GM18868 (cell line): ENCODE data around the gene C2CD2.

Experiments
- ATAC-seq: cut with Tn5 transposase; IDR thresholded peaks from one replicate; pipeline ENCODE4 v1.9.1; 2021; ENCODE audit warnings: mild to moderate bottlenecking, moderate library complexity; ENCODE audit not compliant: unreplicated experiment

Gene C2CD2

GRCh38 chr21:41890355-41890754, 63.5 kb downstream of the C2CD2 start:
- ATAC-seq, result no peak

DNA sequence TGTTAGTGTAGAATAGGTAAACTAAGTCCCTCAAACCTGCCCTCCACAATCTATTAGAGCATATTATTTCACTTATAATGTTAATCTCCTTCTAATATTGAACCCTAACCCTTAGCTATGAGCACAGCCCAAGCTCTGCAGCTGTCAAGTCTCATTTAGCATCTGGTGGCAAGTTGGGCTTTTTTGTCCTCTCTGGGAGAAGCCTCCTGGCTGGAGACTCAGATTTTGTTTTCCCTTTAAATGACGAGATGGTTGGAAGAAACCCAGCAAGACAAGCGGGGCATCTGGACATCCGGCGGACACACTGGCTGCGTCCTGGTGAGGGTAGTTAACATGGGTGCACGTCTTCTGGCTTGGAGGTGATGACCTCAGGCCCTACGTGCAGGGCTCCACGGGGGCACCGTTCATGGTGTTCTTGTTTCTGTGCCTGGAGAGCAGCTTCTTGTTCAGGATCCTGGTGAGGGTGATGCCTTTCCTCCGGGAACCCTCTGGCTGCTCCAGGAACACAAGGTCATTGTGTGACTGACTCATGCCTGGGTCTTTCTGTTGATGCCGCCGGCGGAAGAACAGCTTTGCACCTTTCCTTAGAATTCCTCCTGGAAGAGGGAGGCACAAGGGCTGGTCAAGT, 65.0 kb downstream of the C2CD2 start:
- ATAC-seq, result no peak

GRCh38 chr21:41887667-41888066, 66.2 kb downstream of the C2CD2 start:
- ATAC-seq, result no peak

GRCh38 chr21:41886328-41886727, 67.5 kb downstream of the C2CD2 start:
- ATAC-seq, result no peak

DNA sequence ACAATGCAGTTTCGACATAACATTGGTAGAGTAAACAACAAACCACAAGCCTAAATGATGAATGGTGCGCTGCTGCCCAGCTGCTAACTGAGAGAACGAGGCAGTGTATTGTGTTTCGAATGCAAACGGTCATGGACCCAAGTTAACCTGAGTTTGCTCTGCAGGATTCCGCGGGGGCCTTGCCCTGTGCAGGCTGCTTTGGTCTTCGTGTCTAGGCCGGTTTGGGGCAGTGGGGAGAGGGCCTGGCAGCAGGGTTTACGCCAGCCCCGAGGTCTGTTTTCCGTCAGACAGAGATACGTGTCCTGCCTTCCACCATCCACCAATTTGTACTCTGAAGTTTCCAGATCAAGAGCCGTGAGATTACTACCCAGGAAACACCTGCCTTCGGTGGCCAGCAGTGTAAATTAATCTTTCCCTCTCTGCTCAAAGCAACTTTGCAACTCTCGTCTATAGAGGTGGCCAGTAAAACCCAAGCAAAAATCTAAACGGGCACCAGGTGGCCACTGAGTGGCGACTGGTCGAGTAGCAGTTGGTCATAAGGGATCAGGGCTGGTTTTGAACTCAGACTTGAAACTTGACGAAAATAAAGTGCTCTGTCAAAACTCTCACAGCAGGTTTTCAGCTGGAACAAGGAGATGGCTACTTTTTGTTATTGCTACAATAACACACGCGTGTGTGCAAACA, 68.3 kb downstream of the C2CD2 start:
- ATAC-seq, result no peak

DNA sequence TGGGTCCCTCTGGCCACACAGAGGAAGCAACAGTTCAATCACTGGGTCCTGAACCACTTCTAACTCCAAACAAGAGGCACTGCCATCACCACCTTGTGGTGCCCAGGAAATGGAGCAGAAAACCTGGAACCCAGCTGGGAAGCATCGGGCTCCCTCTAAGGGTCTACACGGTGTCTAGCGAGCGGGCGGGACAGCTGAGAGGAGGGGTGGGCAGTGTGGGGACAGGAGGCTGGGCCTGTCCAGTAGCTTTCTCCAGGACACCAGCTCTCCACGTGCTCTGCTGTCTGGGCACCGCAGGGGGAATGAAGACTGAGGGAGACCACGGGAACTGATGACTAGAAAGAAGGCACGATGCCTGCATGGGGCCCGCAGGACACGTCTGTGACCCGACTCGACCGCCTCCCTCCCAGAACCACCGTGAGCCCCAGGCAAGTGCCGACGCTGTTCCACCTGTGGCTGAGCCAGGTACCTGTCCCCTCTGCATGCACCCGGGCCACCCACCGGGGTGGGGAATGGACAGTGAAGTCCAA, 69.3 kb downstream of the C2CD2 start:
- no peak for ATAC-seq

DNA sequence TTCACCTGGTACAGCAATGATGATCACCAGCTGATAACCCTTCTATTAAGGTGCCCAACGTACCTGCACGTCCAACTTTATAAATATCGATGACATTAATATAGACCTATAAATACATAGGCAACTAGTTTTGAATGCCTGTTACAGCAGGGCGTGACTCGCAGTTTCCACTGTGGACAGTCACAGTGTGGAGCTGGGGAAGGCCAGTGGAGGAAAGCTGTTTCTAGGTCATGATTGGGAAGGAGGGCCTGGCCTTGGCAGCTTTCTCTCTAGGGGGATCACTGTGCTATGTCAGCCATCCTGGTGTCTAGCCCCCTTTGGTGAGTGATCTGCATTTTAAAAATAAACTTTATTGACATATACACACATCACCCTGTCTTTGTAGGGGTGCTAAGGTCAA, 70.2 kb downstream of the C2CD2 start:
- no peak for ATAC-seq

- ATAC-seq, result no peak
Measured at GRCh38 chr21:41881051-41881450, 72.8 kb downstream of the C2CD2 start.

GRCh38 chr21:41880153-41880552, 73.7 kb downstream of the C2CD2 start:
- no peak for ATAC-seq

- ATAC-seq, result peak; percentile 62
Measured at GRCh38 chr21:41879190-41879998, 74.4 kb downstream of the C2CD2 start, which contains the start of gene PRDM15. Gene PRDM15, minus strand, starts transcription at chr21:41879344. Its CDS starts 18,981 bp downstream, at chr21:41860363.

DNA sequence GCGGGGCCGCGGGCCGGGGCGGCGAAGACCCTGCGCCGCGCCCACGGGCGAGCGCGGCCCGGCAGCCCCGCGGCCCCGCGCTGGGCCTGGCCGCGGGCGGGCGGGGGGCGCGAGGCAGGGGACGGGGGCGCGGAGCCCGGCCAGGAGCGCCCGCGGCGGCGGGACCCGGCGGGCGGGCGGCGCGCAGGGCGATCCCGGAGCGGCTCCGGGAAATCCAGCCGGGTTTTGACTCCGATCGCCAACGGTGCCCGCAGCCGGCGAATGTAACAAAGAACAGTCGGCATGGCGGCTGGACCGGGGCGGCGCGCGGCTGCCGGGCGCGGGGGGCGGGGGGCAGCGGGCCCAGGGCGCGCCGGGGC, 75.0 kb downstream of the C2CD2 start:
- ATAC-seq, result peak; percentile 60

DNA sequence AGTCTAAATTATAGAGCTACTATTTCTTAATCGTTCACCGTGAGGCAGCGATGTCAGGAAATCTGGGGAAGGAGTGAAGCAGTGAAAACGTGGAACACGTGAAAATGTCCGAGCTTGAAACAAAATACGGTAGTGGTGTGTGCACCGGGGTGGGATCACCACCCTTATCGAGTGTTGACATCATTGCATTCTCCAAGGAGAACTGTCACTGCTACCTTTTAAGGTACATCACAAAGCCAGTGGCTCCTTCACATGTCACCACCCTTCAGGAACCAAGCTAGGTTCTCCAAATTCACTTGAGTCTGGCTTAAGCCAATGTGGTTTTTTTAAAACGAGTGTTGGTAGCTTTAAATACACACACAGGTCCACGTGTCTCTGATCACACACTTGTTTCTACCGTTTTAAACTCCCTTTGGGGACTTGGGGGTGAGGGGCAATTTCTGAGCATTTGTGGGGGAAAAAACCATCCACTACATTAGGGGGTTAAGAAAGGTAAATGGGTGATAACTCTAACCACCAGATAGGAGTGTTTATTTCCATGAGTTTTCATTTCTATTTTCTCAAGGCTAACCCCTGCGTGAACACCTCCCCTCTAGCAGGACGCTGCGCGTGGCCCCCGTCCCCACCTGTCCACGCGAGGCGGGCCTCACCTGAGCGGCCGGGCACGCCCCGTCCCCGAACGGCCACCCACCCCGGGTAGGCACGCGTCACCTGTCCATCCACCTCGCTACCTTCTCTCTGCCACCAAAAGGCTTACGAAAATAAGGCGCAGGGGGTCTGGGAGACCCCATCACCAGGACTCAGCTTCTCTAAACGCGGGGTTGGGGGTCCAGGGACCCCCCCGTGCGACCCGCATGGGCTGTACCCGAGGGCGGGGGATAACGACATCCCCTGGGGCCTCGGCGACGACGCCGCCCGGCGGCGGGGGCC, 75.7 kb downstream of the C2CD2 start:
- peak; percentile 25 for ATAC-seq

GRCh38 chr21:41876928-41877652, 76.7 kb downstream of the C2CD2 start:
- no peak for ATAC-seq

GRCh38 chr21:41876396-41876795, 77.4 kb downstream of the C2CD2 start:
- ATAC-seq, result no peak

- no peak for ATAC-seq
Measured at GRCh38 chr21:41875086-41875485, 78.7 kb downstream of the C2CD2 start.

DNA sequence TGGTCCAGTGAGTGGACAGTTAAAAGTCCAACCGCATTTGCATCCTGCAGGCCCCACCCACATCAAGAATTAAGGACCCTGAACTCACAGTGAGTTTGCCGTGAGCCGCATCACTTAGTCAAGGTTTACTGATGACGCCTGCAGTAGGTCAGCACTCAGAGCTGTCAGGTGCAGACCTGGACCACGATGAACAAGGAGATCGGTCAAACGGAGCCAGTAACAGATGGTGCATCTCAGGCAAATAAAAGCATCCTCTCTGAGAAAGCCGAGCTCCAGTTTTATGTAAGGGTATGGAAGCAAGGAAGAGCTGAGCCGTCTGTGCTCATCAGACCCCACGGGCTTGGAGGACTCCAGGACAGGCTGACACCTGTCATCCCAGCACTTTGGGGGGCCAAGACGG, 79.2 kb downstream of the C2CD2 start:
- ATAC-seq, result no peak

DNA sequence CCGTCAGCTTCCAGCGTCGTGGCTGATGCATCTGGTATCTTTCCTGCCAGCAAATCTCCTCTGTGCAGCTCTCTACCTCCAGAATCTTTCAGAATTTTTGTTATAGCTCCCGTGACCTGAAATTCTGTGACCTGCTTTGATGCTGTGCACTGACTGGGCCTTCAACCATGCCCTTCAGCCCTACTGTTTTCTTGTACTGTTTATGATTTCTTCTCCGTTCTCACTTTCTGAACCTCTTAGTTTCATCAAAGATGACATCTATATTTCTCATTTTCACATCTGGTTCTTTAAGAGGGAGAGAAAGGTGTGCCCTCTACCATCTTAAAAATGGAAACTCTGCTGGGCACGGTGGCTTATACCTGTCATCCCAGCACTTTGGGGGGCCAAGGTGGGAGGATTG, 80.4 kb downstream of the C2CD2 start:
- no peak for ATAC-seq

DNA sequence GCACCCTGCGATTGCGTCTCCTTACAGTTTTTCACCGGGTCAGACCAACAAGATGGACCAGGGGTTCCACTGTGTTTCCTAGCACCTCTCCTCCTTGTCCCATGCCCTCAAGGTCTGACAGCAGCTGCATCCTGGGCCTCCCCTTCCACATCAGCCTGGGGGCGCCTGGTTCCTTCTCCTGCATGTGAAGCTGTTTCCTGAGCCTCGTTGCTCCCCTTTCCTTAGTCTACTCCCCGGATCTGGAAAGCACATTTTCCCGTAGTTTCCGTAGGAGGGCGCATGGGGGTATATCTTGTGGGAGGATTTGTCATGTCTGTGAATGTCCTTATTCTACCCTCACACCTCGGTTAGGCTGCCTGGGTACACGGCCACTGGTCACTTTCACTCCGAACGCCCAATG, 80.8 kb downstream of the C2CD2 start:
- ATAC-seq, result no peak

GRCh38 chr21:41871293-41872030, 82.4 kb downstream of the C2CD2 start:
- ATAC-seq, result no peak
